Right lung (tissue), 5 donors: ENCODE measurements around the gene PTPRD. TPM values are rescaled to one million over a fixed set of nuclear protein-coding genes. Genes with fewer than 3 reads are reported as not detected.

Source experiments
- DNase-seq, 2 donors: peaks; one replicate each; pipeline ENCODE4 v3.0.0-alpha.2; 2013
- polyA plus RNA-seq, 5 donors: library from polyadenylated mRNA; unstranded; fragments of 120-200 nt; gene quantifications; one replicate each; pipeline versions ENCODE4 v1.2.1 to v1.2.3, GENCODE V29; 2013; ENCODE audit warnings: inconsistent platforms in 1 of 5, low replicate concordance in 1 of 5; ENCODE audit not compliant: insufficient read length in 5 of 5, insufficient read depth in 1 of 5

The PTPRD gene
- polyA plus RNA-seq, 5 donors, result 117 to 156 (median 130) TPM

DNA sequence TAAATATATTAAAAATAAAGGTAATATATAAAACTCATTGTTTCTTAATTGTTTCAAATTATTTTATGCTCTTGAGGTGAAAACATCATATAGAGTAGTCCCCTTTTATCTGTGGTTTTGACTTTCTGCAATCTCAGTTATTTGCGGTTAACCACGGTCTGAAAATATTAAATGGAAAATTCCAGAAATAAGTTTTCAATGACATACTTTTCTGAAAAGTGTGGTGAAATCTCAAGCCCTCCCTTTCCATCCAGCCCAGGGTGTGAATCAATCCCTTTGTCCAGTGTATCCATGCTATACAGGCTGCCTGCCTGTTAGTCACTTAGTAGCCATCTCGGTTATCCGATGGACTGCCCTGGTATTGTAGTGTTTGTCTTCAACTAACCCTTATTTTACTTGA lies 2266.5 kb downstream of the PTPRD start:
- DNase-seq, result no peak

DNA sequence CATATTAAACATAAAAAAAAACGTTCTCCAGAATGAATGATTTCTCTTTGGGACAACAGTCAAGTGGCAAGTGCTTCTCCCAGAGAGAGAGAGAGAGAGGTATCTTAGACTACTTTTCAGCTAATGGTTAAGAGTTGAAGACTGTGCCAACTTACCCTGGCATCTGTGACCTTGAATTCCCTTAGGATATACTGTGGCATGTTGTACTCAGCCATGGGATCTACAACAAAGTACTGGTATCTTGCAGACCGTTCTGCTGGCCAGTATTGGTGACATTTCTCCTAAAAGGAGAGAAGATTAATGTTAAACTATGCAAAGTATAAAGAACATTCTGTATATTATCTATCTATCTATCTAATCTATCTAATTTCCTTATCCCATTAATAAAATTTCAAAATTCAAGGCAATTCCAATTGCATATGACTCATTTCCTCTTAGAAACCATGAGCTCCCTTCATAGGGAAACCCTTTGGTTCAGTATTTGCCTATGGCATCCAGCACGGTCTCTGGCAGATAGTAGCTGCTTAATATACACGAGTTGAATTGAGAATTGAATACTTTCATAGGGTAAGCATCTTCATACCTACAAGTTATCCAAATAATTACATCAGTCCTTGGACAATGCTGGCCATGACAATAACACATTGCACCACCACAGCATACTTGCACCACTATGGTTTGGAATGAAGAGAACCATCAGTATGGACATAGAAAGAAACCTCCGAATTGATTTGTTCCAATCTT lies 2273.9 kb downstream of the PTPRD start:
- DNase-seq, result no peak

DNA sequence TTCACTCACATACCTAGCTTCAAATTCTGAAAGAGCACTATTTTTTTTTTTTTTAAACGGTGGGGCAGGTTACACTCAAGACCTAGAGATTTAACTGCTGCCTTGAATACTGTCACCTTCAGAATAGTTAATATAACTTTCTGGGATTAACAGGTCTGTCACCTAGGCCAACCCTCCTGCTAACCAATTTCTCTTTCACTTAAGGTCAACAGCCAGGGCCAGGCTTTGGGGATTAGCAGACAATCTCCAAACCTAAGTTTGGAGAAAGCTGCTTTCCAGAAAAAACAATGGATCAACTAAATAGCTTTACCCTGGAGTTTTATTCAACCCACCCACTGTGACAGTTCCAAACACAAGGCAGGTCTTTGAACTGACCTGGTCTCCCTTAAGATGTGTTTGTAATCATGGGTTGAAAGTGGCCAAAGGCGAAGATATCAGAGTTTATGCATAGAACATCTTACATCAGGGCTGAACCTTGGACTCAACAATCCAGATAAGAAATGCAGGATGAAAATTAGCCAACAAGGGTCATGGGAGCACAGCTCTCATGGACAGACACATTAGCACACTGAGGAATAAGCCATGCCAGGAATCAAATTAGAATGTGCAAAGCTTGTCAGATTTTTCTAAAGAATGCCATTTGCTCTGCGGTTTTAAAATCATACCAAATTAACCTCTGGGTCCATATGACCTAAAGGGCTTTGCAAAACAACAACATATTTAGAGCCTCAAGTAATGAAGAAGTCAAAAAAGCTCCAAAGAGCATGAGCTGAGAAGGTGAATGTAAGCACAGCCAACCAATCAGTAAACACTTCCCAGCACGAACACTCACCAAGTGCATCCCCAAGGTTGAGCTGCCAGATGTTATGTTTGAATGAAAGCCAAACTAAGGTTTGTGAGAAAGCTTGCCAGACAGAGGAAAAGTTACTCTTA lies 2274.7 kb downstream of the PTPRD start:
- DNase-seq, result no peak

DNA sequence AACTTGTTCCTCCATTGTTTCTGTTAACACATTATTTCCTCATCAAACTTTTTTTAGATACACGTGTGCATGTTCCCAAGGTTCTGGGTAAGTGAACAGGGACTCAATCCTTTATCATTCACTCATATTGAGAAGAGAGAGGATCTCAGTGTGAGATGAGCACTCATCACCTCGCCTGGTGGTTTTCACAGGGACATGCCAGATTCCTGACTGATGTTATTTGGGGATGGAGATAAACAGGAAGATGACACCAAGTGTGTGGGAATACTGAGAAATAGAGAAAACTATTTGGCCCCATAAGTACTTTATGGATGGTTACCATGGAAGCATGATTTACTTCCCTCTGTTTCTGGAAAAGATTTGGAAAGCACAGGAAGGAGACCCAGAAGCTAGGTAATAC lies 2279.9 kb downstream of the PTPRD start:
- no peak for DNase-seq

DNA sequence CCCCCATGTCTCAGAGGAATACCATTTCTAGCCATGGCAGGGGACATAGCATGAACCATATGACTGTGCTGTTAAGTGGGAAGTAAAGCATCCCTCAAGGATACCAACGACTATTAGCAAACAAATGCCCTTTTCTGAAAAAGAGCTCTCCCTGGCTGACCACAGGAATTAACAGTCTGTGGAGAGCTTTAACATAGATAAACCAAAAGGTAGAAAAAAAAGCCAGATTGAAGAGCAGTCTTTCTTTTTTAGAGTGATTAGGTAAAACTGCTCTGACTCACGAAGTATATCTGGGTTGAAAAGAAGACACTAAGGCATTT lies 2280.5 kb downstream of the PTPRD start:
- DNase-seq, result no peak

DNA sequence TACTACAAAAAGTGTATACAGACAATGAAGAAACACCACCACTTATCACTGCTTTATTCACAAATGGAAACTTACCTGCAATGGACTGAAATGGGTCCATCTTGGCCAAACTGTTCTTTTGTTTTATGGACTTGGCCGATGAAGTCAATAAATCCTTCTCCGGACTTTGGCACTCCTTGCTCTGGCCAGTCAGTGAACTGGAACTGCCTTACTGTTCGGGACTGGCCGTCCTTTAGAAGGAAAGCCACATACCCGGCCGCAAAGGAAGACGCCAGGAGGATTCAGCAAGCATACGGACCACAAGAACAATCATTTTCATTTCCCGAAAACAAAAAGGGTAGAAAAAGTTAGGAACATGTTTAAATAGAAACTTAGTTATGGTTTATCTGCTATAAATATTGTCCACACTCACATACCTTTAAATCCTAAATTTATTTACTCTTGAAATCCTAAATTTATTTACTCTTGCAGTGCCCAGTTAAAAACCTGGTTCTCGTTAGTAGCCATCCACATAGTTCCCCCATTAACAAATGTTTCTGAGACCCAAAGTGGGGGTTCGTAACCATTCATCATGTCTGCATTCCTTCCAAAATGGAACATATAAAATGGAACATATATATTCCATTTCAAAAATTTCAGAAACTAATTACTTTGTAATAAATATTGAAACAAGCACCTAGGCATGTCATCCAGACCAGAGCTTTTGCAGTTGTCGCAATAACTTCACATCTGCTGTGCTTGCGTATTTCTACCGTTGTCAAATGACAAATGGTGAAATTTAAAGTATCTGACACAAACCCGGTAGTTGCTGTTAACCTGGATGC lies 2281.1 kb downstream of the PTPRD start:
- no peak for DNase-seq

DNA sequence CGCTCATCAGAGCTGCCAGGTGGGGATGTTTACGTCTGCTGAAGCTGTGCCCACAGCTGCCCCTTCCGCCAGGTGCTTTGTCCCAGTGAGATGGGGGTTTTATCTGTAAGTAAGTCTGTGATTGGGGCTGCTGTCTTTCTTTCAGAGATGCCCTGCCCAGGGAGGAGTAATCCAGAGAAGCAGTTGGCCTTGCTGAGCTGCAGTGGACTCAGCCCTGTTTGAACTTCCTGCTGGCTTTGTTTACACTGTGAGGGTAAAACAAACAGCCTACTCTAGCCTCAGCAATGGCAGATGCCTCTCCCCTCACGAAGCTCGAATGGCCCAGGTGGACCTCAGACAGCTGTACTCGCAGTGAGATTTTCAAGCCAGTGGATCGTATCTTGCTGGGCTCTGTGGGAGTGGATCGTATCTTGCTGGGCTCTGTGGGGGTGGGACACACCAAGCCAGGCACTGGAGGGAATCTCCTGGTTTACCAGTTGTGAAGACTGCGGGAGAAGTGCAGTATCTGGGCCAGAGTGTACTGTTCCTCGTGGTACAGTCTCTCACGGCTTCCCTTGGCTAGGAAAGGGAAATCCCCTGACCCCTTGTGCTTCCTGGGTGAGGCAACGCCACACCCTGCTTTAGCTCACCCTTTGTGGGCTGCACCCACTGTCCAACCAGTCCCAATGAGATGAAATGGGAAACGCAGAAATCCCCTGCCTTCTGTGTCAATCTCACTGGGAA lies 2283.1 kb downstream of the PTPRD start:
- DNase-seq, result no peak

DNA sequence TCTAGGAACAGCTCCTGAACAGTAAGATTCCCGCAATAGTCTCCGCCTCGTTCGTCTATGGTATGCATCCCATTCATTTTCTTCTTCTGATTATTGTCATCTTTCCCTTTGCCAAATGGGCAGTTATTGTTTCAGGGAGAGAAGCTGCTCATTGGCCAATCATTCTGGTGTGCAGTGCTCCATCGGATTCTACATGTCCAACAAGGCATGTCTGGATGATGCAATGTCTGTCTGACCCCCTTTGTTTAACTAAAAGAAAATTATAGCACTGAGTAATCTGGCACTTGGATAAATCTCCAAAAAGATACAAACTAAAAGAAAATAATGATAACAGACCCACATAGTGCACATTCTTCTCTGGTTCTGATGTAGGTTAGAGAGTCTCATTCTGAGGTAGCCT lies 2297.6 kb downstream of the PTPRD start:
- DNase-seq, result no peak

DNA sequence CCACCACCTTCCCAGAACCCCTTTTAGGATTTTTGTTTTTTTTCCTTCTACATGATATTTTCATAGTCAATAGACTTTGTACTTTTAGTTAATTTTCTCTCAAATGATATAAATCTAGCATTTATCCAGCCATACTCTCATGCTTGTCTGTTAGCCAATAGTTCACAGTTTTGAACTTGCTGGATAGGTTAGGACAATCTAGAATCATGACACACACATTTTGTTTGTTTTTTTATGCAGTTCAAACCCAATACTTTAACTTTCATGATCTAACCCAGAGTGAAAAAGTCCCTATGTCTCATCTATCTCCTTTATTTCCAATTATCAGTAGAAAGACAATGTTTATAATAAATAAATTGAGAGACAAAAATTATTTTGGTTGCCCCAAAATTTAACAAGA lies 2303.5 kb downstream of the PTPRD start:
- no peak for DNase-seq

DNA sequence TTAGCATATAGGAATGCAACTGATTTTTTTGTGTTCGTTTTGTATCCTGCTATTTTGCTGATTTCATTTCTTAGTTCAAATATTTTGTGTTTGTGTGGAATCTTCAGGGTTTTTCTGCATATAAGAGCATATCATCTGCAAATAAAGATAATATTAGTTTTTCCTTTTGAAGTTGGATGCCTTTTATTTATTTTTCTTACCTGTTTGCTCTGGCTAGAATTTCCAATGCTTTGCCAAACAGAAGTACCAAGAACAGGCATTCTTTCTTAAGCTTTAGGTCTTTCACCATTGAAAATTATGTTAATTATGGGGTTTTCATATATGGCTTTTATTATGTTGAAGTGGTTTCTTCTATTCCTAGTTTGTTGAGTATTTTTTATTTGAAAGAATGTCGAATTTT lies 2308.1 kb downstream of the PTPRD start:
- no peak for DNase-seq

DNA sequence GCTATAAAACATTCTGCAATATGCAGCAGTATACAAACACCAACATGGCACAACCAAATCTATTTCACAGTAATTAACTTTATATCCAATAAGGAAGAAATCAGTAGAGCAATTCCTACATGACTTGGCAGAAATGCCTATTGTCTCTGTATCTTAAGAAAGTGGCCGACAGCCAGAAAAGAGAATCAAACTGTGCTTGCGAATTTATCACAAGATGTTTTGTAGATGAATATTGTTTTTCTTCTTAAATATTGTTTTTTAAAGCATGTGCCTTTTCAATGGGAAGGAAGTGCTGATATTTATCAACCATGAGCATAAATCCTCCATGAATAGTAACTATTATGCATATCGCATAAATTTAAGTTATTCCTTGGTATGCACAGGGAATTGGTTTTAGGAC lies 2311.5 kb downstream of the PTPRD start:
- no peak for DNase-seq

DNA sequence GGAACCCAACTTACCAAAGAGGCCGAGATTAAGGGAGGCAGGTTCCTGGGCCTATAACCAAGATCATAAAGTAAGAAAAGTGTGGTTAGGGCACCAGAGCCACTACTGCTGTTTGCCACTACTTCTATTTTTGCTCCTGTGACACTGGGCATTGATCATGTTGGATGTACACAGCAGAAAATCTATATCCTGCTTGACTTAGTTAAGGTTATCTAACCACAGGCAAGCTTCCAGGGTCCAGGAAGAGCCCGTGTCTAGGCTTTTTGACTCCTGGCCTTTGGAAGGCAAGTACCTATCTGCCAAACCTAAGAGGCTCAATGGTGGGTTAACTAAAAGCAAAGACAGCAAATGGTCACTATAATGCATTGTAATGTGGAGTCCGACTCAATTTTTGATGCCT lies 2315.8 kb downstream of the PTPRD start:
- no peak for DNase-seq

DNA sequence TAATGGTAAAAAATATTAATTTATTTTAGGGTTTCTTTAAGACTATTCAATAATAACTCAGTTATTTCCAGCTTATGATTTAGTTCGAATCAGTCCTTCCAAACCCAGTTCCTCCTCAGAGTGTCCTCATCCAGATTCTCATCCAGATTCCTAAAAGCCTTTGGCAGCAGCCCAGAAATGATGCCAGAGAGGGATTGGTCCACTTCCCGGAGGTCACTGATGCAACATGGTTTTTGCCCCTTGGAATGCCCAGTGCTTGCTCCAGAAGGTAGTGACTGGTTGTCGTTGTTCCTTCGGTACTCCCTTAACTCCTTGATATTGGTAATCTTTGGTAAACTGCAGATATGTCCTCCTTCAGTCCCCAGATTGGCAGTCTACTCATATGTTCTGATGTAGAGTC lies 2320.1 kb downstream of the PTPRD start:
- DNase-seq, result no peak

DNA sequence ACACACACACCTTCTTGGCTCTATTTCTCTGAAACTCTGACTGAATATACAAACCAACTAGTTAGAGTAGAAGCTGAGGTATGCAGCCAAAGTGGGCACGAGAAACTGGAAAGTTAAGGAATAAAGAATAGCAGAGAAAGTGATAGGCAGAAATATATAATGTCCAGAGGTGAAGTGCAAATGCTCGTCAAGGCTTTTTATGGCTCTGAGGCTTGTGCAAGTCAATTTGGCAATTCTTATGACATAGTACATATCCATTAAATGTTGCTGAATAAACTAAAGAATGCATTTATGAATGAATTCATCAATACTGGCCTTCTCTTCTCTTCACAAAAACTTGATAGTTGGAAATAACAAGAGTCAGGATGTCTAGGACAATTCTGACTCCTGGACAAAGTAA lies 2323.1 kb downstream of the PTPRD start:
- no peak for DNase-seq

DNA sequence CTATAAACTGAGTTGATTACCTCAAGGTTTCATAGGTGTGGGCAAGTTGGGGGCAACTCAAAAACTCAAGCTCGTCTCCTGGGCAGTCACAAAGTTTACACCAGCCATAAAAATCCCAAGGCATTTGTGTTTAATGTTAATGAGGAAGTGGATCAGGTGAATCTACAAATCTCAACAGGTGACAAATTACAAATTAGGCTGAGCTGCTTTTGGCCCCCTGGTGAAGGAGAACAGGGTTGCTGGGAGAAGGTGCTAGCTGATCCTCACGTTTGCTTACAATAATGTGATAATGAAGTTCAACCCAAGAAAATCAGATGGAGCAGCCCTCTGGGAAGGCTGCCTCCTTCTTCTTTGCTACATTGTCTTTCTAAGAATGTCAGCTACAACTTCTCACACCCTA lies 2324.8 kb downstream of the PTPRD start:
- no peak for DNase-seq

DNA sequence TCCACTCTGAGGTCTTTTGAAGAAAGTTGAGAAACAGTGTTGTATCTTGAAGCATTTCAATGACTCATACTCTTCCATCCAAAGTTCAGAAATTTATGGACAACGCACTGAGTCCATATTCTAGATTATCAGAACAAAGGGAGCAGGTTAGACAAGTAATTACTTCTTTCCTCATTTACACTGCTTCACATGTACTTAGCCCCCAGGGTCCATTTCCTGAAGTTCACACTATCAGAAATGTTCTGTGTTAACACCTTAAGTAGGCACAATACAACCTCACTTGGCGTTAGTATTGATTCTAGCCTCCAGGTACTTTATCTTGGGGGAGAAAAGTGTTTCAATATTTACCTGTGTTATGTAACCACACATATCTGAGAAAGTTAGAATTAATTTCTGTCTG lies 2325.3 kb downstream of the PTPRD start:
- DNase-seq, result no peak

DNA sequence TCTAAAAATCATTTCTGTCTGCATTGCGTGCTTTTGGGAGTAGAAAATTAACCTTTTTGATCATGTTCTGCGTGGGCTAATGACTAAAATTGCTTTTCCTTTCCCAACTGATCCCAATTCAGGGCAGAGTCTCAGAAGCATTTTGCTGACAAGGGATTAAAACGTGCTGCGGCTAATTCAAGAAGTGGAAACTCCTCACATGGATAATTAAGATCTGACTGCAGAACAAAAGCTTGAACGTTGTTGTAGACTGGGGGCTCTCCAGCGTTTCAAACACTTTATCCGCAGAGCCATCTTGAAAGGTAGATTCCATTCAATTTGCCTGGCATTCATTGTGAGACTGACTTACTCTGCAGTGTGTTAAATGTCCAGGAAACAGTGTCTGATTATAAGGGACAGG lies 2327.9 kb downstream of the PTPRD start:
- DNase-seq, result no peak

DNA sequence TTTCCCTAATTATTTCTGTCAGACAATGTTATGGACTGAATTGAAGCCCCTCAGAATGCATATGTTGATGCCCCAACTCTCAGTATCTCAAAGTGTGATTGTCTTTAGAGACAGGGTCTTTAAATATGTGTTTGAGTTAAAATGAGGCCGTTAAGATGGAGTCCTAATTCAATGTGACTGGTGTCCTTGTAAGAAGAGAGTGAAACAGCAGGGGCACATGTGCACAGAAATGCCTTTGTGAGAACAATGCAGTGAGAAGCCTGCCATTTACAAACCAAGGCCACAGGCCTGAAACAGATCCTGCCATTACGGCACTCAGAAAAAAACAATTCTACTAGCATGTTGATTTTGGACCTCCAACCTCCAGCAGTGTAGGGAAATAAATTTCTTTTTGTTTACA lies 2330.3 kb downstream of the PTPRD start:
- no peak for DNase-seq

DNA sequence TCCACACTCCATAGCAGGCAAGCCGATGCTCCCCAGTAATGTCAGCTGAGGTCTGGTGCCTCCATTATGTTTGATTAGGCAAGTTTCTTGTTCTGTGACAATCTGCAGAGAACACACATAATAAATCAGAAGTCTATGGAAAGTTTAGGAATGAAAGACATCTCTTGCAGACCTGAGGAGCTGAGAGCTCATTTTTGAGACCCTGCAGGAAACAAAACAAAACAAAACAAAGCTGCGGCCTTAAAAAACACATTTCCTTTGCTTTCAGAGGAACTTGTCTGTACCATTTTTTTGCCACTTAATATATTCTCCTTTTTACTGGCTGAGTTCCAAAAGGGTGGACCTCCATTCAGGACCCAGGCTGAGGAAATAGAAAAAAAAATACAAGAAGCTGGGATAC lies 2332.0 kb downstream of the PTPRD start:
- DNase-seq, result peak; percentile 33 to 48

DNA sequence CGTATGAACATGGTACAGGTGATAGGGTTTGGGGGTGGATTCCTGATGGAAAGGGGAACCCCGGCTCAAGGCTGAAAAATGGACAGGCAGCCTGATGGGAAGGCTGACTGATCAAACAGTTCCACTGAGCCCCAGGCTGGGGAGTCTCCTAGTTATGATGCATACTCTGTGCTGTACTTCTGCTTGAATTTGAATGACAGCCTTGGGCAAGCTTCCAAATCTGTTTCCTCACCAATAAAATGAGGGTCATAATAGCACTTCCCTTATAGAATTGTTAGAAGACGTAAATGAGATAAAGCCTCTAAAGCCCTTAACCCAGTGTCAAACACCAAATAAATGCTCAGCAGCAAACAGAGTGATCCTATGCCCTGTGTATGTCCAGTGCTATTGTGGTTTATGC lies 2334.8 kb downstream of the PTPRD start:
- no peak for DNase-seq

DNA sequence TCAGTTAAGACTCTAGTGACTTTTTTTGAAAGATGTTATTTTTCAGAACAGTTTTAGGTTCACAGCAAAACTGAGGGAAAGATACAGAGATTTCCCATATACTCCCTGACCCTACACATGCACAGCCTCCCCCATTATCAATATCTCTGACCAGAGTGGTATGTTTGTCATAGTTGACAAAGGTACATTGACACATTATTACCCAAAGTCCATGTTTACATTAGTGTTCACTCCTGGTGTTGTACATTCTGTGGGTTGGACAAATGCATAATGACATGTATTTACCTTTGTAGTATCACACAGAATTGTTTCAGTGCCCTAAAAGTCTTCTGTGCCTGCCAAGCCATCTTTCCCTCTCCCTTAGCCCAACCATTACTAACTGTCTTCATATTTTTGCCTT lies 2342.6 kb downstream of the PTPRD start:
- DNase-seq, result no peak

DNA sequence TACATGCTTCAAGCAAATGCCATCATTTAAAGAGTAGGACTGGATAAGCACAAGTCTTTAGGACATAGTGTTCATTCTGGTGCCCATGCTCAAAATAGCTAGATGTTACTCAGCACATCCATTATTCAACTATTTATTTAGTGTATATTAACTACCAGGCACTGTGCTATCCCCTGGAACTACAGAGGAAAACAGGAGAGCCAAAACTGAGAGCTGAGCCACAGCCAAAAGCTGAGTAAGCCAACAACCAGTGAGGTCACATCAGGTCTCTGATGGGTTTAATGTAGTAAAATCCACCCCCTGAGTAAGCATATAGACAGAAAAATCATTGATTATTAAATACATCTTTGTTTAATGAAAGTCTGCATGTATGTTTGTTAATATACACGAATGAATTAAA lies 2343.9 kb downstream of the PTPRD start:
- DNase-seq, result no peak
